Activated naive CD8-positive, alpha-beta T cell treated with anti-CD3 and anti-CD28 coated beads, Interleukin-2, amount 50 U/mL, for 16 hours (primary cell): ENCODE results near the gene MYO18B.

Experiments used
- DNase-seq: peaks from one replicate; pipeline ENCODE4 v3.0.0-alpha.2; 2020; ENCODE audit warnings: low read depth, low spot score

Gene MYO18B

GRCh38 chr22:25748140-25748539 is 6.2 kb downstream of the MYO18B start:
- DNase-seq, result no peak

GRCh38 chr22:25748704-25749103 is 6.7 kb downstream of the MYO18B start:
- no peak for DNase-seq

- no peak for DNase-seq
Observed at GRCh38 chr22:25749420-25750169, 7.6 kb downstream of the MYO18B start.

GRCh38 chr22:25750569-25751173 is 8.7 kb downstream of the MYO18B start:
- DNase-seq, result no peak

GRCh38 chr22:25751174-25751581 is 9.2 kb downstream of the MYO18B start:
- no peak for DNase-seq

- DNase-seq, result no peak
Observed at GRCh38 chr22:25752615-25753214, 10.7 kb downstream of the MYO18B start.

- DNase-seq, result no peak
Observed at GRCh38 chr22:25753252-25753651, 11.3 kb downstream of the MYO18B start.

- no peak for DNase-seq
Observed at GRCh38 chr22:25754527-25755202, 12.7 kb downstream of the MYO18B start.

GRCh38 chr22:25757686-25758085 is 15.7 kb downstream of the MYO18B start:
- no peak for DNase-seq

GRCh38 chr22:25758316-25758715 is 16.3 kb downstream of the MYO18B start:
- DNase-seq, result no peak

- no peak for DNase-seq
Observed at GRCh38 chr22:25759825-25760231, 17.8 kb downstream of the MYO18B start.

- no peak for DNase-seq
Observed at GRCh38 chr22:25760294-25760693, 18.3 kb downstream of the MYO18B start.

GRCh38 chr22:25760848-25761595 is 19.0 kb downstream of the MYO18B start:
- DNase-seq, result no peak

GRCh38 chr22:25762147-25762546 is 20.2 kb downstream of the MYO18B start:
- no peak for DNase-seq

- DNase-seq, result no peak
Observed at GRCh38 chr22:25763239-25763777, 21.3 kb downstream of the MYO18B start.

GRCh38 chr22:25764270-25765015 is 22.5 kb downstream of the MYO18B start:
- no peak for DNase-seq

GRCh38 chr22:25765016-25765367 is 23.0 kb downstream of the MYO18B start:
- no peak for DNase-seq

GRCh38 chr22:25765801-25766200 is 23.8 kb downstream of the MYO18B start:
- DNase-seq, result no peak

- no peak for DNase-seq
Observed at GRCh38 chr22:25766418-25766817, 24.4 kb downstream of the MYO18B start.

- no peak for DNase-seq
Observed at GRCh38 chr22:25770333-25770732, 28.3 kb downstream of the MYO18B start.

GRCh38 chr22:25772288-25772687 is 30.3 kb downstream of the MYO18B start:
- DNase-seq, result no peak
